SJSA1 (cell line): ENCODE data around the gene LRP10. TPM values are rescaled to one million over a fixed set of nuclear protein-coding genes. Genes with fewer than 3 reads are reported as not detected.

Source experiments
- DNase-seq, 2 experiments: peaks; one replicate each; pipeline ENCODE4 v3.0.0-alpha.2; 2015 to 2020; ENCODE audit warnings: low spot score in 2 of 2, low read depth in 1 of 2
- H3K27ac ChIP-seq: fragments of 250-450 bp; sonication (Bioruptor Pico); 2 replicates; pipeline ENCODE4 v1.5.1; 2020; ENCODE audit warnings: mild to moderate bottlenecking, moderate library complexity
- H3K27me3 ChIP-seq: fragments of 250-450 bp; sonication (Bioruptor Pico); replicated peaks from 2 replicates; pipeline ENCODE4 v1.5.1; 2020; ENCODE audit warnings: mild to moderate bottlenecking, moderate library complexity
- H3K36me3 ChIP-seq: fragments of 250-450 bp; sonication (Bioruptor Pico); 2 replicates; pipeline ENCODE4 v1.5.1; 2020; ENCODE audit warnings: mild to moderate bottlenecking
- H3K4me1 ChIP-seq: fragments of 250-450 bp; sonication (Bioruptor Pico); replicated peaks from 2 replicates; pipeline ENCODE4 v1.6.1; 2021; ENCODE audit warnings: mild to moderate bottlenecking
- H3K4me3 ChIP-seq: fragments of 250-450 bp; sonication (Bioruptor Pico); 2 replicates; pipeline ENCODE4 v1.5.1; 2020; ENCODE audit warnings: mild to moderate bottlenecking
- H3K9me3 ChIP-seq: fragments of 250-450 bp; sonication (Bioruptor Pico); replicated peaks from 2 replicates; pipeline ENCODE4 v1.5.1; 2020; ENCODE audit warnings: mild to moderate bottlenecking
- total RNA-seq: library from RNA; depleted of rRNA; stranded (reverse); fragments of >200 nt; shearing (Covaris generic); gene quantifications from 2 replicates; pipeline ENCODE4 v1.2.3, GENCODE V29; 2014

LRP10 gene
- total RNA-seq, 1 experiment from 2014 or later, result 37.4 TPM

DNA sequence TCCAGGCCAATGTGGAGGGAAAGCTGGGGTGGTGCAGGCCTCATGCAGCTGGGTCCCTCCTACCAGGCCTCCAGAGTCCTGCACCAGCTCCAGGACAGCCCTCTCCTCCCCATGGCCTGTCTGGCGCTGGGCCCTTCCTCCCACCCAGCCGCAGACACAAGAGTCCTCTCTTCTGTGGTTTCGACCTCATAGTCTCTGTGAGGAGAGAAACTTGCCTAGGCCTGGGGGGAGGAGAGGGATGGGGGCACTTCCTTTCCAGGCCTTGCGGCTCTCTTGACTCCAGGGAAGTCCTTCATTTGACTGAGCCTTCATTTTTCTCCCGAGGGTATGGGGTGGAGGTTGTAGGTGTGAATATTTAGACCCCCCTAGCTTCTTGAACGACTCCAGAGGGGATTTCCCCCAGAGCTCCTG, 32.9 kb upstream of the LRP10 start:
- 0 out of 2 replicates have a peak overlapping the region, but pooled peaks have one; percentile 1 for H3K27ac ChIP-seq

DNA sequence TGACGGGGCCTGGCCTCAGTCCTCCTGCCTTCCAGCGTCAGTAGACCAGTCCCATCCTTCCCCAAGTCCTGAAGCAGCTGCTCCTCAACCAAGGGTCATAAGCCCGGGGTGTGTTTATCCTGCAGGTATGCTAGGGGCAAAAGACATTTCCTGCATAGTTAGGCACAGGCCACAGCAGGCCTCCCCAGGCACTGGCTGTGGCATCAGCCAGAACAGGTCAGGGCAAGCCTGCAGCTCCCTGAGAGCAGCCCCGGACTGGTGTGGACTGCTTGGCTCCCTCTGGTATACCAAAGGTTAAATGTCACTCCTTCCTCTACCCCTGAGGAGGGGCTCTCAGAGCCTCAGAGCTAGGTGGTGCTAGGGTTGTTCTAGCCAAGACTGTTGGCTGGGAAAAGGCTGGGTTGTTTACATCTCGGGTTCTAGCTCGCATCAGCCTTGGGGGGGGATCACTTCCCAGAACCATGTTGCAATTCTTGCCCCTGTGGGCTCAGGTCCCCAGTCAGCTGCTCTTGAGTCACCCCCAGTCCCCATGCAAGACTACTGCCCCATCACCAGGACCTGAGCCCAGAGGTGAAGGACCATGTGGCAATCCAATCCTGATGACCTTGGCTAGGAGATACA, 32.3 kb upstream of the LRP10 start:
- H3K4me3 ChIP-seq, result no peak overlapping the region
- H3K27me3 ChIP-seq, result no peaks in the 10 kb centered on the region
- no peak for DNase-seq
- no peak overlapping the region for H3K27ac ChIP-seq
- H3K36me3 ChIP-seq, result peaks cover 74% of the 10 kb centered on the region
- H3K4me1 ChIP-seq, result peaks cover 23% of the 10 kb centered on the region
- no peaks in the 10 kb centered on the region for H3K9me3 ChIP-seq

More for the DNA sequence above, 32.9 kb upstream of the LRP10 start:
- no peaks in the 10 kb centered on the region for H3K9me3 ChIP-seq
- peaks cover 23% of the 10 kb centered on the region for H3K4me1 ChIP-seq
- no peaks in the 10 kb centered on the region for H3K27me3 ChIP-seq
- peak overlapping the region; percentile 69 for H3K4me3 ChIP-seq
- DNase-seq, result peak; percentile 61 to 62
- peaks cover 69% of the 10 kb centered on the region for H3K36me3 ChIP-seq

DNA sequence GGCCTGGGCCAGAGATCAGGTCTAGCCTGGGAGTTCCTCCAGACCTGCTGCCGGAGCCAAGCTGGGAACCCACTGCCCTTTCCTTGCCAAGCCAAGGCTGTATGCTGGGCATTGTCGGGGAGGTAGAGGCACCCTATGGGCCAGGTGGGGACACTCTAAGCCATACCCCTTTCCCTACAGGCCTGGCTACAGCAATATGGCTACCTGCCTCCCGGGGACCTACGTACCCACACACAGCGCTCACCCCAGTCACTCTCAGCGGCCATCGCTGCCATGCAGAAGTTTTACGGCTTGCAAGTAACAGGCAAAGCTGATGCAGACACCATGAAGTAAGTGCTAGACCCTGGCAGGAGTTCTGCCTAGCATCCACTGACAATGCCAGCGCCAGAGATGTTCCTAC, 30.2 kb upstream of the LRP10 start:
- H3K27me3 ChIP-seq, result no peaks in the 10 kb centered on the region
- DNase-seq, result no peak
- H3K4me1 ChIP-seq, result peaks cover 18% of the 10 kb centered on the region
- no peaks in the 10 kb centered on the region for H3K9me3 ChIP-seq
- no peak overlapping the region for H3K27ac ChIP-seq
- peaks cover 80% of the 10 kb centered on the region for H3K36me3 ChIP-seq
- H3K4me3 ChIP-seq, result no peak overlapping the region

DNA sequence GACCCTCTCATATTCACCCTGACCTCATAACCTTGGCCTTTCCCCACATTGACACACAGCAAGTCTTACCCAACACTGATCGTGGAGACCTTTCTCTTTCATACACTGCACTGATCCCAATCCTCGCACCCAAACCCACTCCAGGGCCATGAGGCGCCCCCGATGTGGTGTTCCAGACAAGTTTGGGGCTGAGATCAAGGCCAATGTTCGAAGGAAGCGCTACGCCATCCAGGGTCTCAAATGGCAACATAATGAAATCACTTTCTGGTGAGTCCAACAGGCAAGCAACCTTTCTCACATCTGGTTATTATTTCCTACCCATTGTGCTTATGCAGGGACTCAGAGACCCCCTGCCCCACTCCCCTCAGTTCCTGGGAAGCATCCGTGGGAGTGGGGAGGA, 29.8 kb upstream of the LRP10 start:
- Histone ChIP-seq H3K27me3 (no peaks in the 10 kb centered on the region), H3K36me3 (peaks cover 81% of the 10 kb centered on the region), H3K4me1 (peaks cover 19% of the 10 kb centered on the region), H3K9me3 (no peaks in the 10 kb centered on the region), H3K4me3 (no peak overlapping the region), H3K27ac (no peak overlapping the region)
- no peak for DNase-seq

DNA sequence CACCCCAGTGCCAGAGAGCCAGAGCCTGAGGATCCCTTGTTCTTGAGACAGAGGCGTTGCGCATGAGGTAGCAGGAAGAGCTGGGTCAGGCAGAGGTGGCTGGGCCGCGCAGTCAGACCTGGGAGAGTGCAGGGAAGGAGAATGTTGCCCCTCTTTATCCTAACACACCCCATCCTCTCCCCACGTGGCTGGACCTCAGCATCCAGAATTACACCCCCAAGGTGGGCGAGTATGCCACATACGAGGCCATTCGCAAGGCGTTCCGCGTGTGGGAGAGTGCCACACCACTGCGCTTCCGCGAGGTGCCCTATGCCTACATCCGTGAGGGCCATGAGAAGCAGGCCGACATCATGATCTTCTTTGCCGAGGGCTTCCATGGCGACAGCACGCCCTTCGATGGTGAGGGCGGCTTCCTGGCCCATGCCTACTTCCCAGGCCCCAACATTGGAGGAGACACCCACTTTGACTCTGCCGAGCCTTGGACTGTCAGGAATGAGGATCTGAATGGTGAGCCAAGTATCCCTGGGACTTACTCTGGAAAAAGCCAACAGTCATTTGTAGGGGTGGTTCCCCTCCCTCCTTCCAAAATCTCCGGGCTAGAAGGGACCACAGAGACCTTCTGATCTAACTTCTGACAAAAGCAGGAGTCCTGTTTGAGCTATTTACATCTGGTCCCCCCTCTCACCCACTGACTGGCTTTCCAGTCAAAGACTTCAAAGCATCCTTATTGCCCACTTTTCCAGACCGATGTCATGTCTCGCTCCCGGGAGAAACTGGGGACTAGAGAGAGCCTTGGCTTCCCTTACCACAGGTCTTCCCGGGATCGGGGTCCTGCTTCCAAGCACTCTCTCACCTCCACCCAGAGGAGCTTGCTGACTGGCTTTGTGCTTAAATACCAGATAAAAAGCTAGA, 29.1 kb upstream of the LRP10 start:
- peaks cover 77% of the 10 kb centered on the region for H3K36me3 ChIP-seq
- H3K4me3 ChIP-seq, result no peak overlapping the region
- no peak overlapping the region for H3K27ac ChIP-seq
- no peaks in the 10 kb centered on the region for H3K27me3 ChIP-seq
- no peaks in the 10 kb centered on the region for H3K9me3 ChIP-seq
- no peak for DNase-seq
- peaks cover 21% of the 10 kb centered on the region for H3K4me1 ChIP-seq

DNA sequence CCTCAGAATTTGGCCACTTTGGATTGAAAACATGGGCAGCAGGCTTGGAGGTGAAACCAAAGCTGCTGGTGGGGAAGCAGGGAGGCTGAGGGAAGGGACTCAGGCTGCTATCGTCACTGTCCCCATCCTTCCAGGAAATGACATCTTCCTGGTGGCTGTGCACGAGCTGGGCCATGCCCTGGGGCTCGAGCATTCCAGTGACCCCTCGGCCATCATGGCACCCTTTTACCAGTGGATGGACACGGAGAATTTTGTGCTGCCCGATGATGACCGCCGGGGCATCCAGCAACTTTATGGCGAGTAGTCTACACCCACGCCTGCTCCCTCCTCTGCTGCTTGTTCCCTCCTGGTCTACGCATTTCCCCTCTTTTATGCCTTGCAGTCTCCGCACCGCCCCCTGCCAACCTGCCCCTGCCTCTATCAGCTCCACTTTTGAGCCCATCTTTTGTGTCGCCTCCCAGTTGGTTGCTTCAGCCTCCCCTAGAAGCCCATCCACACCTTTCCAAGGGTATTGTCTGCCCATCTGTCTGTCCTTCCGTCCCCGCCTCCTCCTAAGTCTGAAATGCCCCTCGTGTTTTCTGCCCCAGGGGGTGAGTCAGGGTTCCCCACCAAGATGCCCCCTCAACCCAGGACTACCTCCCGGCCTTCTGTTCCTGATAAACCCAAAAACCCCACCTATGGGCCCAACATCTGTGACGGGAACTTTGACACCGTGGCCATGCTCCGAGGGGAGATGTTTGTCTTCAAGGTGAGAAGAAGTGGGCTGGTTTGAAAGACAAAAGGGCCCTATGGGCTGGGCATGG, 28.2 kb upstream of the LRP10 start:
- Histone ChIP-seq H3K27me3 (no peaks in the 10 kb centered on the region), H3K27ac (no peak overlapping the region), H3K4me3 (no peak overlapping the region), H3K9me3 (no peaks in the 10 kb centered on the region), H3K4me1 (peaks cover 24% of the 10 kb centered on the region), H3K36me3 (peaks cover 75% of the 10 kb centered on the region)
- no peak for DNase-seq

DNA sequence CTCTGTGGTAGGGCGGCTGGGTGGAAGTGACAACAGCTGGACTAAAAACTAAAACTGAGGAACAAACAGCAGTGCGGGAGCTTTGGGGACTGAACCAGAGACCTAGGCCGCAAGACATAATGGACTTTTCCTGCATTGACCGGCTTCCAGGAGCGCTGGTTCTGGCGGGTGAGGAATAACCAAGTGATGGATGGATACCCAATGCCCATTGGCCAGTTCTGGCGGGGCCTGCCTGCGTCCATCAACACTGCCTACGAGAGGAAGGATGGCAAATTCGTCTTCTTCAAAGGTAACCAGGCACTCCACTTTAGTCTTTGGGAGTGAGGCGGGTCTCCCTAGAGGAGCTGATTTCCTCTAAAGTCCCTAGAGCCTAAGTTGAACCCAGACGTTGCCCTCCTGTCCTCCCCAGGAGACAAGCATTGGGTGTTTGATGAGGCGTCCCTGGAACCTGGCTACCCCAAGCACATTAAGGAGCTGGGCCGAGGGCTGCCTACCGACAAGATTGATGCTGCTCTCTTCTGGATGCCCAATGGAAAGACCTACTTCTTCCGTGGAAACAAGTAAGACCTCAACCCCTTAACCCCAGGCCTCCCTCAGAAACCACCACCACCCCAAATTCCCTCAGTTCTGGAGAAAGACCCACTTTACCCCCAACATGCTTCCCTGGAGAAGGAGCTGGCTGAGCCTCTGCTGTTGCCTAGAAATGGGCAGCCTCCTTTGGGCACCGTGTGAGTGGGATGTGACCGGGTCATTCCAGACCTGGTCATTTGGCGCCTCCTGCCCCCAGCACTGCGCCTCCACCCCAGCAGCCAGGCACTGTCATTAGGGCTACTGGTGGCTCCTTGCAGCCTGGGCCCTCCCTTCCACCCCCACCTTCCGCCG, 27.1 kb upstream of the LRP10 start:
- DNase-seq, result no peak
- no peak overlapping the region for H3K27ac ChIP-seq
- no peaks in the 10 kb centered on the region for H3K9me3 ChIP-seq

DNA sequence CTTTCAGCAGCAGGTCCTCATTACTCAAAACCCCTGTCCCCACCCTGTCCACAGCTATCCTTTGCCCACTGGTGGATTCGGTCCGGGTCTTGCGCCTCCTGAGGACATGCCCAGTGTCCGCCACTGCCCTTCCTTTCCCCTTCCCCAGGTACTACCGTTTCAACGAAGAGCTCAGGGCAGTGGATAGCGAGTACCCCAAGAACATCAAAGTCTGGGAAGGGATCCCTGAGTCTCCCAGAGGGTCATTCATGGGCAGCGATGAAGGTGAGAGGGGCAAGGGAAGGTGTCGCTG, 26.5 kb upstream of the LRP10 start:
- DNase-seq, result no peak
- Histone ChIP-seq H3K4me1 (peaks cover 17% of the 10 kb centered on the region), H3K4me3 (no peak overlapping the region), H3K36me3 (peaks cover 64% of the 10 kb centered on the region), H3K9me3 (no peaks in the 10 kb centered on the region), H3K27me3 (no peaks in the 10 kb centered on the region), H3K27ac (no peak overlapping the region)

More for the DNA sequence above, 27.1 kb upstream of the LRP10 start:
- Histone ChIP-seq H3K36me3 (peaks cover 69% of the 10 kb centered on the region), H3K27me3 (no peaks in the 10 kb centered on the region), H3K4me3 (no peak overlapping the region), H3K4me1 (peaks cover 19% of the 10 kb centered on the region)

DNA sequence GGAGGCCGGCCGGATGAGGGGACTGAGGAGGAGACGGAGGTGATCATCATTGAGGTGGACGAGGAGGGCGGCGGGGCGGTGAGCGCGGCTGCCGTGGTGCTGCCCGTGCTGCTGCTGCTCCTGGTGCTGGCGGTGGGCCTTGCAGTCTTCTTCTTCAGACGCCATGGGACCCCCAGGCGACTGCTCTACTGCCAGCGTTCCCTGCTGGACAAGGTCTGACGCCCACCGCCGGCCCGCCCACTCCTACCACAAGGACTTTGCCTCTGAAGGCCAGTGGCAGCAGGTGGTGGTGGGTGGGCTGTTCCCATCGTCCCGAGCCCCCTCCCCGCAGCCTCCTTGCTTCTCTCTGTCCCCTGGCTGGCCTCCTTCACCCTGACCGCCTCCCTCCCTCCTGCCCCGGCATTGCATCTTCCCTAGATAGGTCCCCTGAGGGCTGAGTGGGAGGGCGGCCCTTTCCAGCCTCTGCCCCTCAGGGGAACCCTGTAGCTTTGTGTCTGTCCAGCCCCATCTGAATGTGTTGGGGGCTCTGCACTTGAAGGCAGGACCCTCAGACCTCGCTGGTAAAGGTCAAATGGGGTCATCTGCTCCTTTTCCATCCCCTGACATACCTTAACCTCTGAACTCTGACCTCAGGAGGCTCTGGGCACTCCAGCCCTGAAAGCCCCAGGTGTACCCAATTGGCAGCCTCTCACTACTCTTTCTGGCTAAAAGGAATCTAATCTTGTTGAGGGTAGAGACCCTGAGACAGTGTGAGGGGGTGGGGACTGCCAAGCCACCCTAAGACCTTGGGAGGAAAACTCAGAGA, 25.5 kb upstream of the LRP10 start:
- Histone ChIP-seq H3K4me3 (no peak overlapping the region), H3K4me1 (peaks cover 24% of the 10 kb centered on the region), H3K27me3 (no peaks in the 10 kb centered on the region), H3K36me3 (peaks cover 57% of the 10 kb centered on the region), H3K9me3 (no peaks in the 10 kb centered on the region), H3K27ac (no peak overlapping the region)
- no peak for DNase-seq

DNA sequence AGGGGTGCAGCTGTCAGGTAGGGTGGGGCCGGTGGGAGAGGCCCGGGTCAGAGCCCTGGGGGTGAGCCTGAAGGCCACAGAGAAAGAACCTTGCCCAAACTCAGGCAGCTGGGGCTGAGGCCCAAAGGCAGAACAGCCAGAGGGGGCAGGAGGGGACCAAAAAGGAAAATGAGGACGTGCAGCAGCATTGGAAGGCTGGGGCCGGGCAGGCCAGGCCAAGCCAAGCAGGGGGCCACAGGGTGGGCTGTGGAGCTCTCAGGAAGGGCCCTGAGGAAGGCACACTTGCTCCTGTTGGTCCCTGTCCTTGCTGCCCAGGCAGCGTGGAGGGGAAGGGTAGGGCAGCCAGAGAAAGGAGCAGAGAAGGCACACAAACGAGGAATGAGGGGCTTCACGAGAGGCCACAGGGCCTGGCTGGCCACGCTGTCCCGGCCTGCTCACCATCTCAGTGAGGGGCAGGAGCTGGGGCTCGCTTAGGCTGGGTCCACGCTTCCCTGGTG, 24.7 kb upstream of the LRP10 start:
- H3K4me3 ChIP-seq, result no peak overlapping the region
- H3K9me3 ChIP-seq, result no peaks in the 10 kb centered on the region
- H3K4me1 ChIP-seq, result peaks cover 32% of the 10 kb centered on the region
- DNase-seq, result no peak
- peaks cover 49% of the 10 kb centered on the region for H3K36me3 ChIP-seq
- H3K27ac ChIP-seq, result no peak overlapping the region
- no peaks in the 10 kb centered on the region for H3K27me3 ChIP-seq

DNA sequence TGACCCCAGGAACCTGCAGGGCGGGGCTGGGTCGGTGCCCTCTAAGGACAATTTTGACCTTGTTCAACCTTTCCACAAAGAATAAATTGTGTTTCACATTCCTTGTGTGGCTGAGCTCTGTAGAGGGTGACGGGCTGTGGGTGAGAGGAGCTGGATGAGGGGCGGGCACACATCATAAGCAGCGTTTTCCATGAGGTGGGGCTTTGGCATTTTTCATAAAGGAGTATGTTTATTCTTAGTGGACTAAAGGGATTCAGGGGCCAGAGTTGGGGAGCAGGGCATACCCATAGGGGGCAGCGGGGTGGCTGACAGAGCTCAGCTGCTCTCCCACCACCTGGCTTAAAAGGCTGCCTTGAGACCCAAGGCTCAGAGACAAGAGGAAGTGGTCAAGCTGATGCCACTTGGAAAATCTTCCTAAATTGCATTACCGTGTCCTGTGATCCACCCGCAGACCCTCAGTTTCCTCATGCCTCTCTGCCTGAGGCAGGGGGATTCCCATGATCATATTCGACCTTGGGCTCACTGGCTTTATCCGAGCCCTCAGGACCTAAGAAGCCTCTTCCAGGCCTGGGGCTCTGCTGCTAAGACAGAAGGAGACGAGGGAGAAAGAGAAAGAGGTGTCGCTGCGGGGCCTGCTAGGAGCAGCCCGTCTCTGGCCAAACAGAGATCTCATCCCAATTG, 23.7 kb upstream of the LRP10 start:
- peaks cover 34% of the 10 kb centered on the region for H3K4me1 ChIP-seq
- DNase-seq, result no peak
- H3K9me3 ChIP-seq, result no peaks in the 10 kb centered on the region
- H3K27me3 ChIP-seq, result no peaks in the 10 kb centered on the region
- no peak overlapping the region for H3K27ac ChIP-seq
- no peak overlapping the region for H3K4me3 ChIP-seq
- H3K36me3 ChIP-seq, result peaks cover 39% of the 10 kb centered on the region
